ENCODE measurements around the gene MACROH2A1. TPM values are rescaled to one million over a fixed set of nuclear protein-coding genes. Genes with fewer than 3 reads are reported as not detected.
A peak's percentile ranks its signal among the peaks of the same experiment; 100 is the strongest.

Gene MACROH2A1
- total RNA-seq, 1 experiment from 2014 or later: 355 TPM

- DNase-seq (ENCODE audit: low read depth): no peak
These were observed 79.6 kb downstream of the MACROH2A1 start for GRCh38 chr5:135319458-135319857.

GRCh38 chr5:135318924-135319323 lies 80.1 kb downstream of the MACROH2A1 start:
- DNase-seq (ENCODE audit: low read depth): no peak

GRCh38 chr5:135318037-135318436 lies 81.0 kb downstream of the MACROH2A1 start:
- no peak for DNase-seq (ENCODE audit: low read depth)

GRCh38 chr5:135317286-135317685 lies 81.7 kb downstream of the MACROH2A1 start:
- DNase-seq (ENCODE audit: low read depth): no peak

GRCh38 chr5:135315386-135315785 lies 83.6 kb downstream of the MACROH2A1 start:
- no peak for DNase-seq (ENCODE audit: low read depth)

- DNase-seq (ENCODE audit: low read depth): no peak
These were observed 85.1 kb downstream of the MACROH2A1 start for GRCh38 chr5:135313946-135314345.

GRCh38 chr5:135313405-135313804 lies 85.6 kb downstream of the MACROH2A1 start:
- no peak for DNase-seq (ENCODE audit: low read depth)

GRCh38 chr5:135312255-135312935 lies 86.6 kb downstream of the MACROH2A1 start:
- no peak for DNase-seq (ENCODE audit: low read depth)

GRCh38 chr5:135310328-135310989 lies 88.6 kb downstream of the MACROH2A1 start:
- peak; percentile 73 for DNase-seq (ENCODE audit: low read depth)

GRCh38 chr5:135309391-135310327 lies 89.4 kb downstream of the MACROH2A1 start:
- DNase-seq (ENCODE audit: low read depth): no peak

- peak; percentile 70 for DNase-seq (ENCODE audit: low read depth)
These were observed 90.3 kb downstream of the MACROH2A1 start for GRCh38 chr5:135308752-135309151.

GRCh38 chr5:135308245-135308644 lies 90.8 kb downstream of the MACROH2A1 start:
- peak; percentile 66 for DNase-seq (ENCODE audit: low read depth)

- DNase-seq (ENCODE audit: low read depth): no peak
These were observed 91.7 kb downstream of the MACROH2A1 start for GRCh38 chr5:135307143-135307903.

GRCh38 chr5:135306557-135306956 lies 92.5 kb downstream of the MACROH2A1 start:
- DNase-seq (ENCODE audit: low read depth): no peak

- no peak for DNase-seq (ENCODE audit: low read depth)
These were observed 94.4 kb downstream of the MACROH2A1 start for GRCh38 chr5:135304352-135305221.

GRCh38 chr5:135303582-135304173 lies 95.4 kb downstream of the MACROH2A1 start:
- DNase-seq (ENCODE audit: low read depth): no peak

- no peak for DNase-seq (ENCODE audit: low read depth)
These were observed 101.9 kb downstream of the MACROH2A1 start for GRCh38 chr5:135296900-135297816.

- DNase-seq (ENCODE audit: low read depth): no peak
These were observed 103.2 kb downstream of the MACROH2A1 start for GRCh38 chr5:135295852-135296251.

GRCh38 chr5:135294793-135295192 lies 104.2 kb downstream of the MACROH2A1 start:
- no peak for DNase-seq (ENCODE audit: low read depth)

Data from HT1080 (cell line).